Neural cell (in vitro differentiated cells): ENCODE measurements around the gene GAST.

Source experiments
- CTCF ChIP-seq: fragments of 450-650 bp; IDR thresholded peaks from 2 replicates; pipeline ENCODE4 v1.5.1; 2014; ENCODE audit warnings: antibody characterized with exemption, mild to moderate bottlenecking, moderate library complexity; ENCODE audit not compliant: poor library complexity, severe bottlenecking
- EZH2 ChIP-seq: fragments of 200-600, 300-800 bp; shearing (Covaris generic), sonication (generic); IDR thresholded peaks from 2 replicates; pipeline ENCODE4 v1.6.1; 2014; ENCODE audit warnings: antibody characterized with exemption, low read length, borderline replicate concordance, mild to moderate bottlenecking; ENCODE audit not compliant: insufficient read depth, poor library complexity, severe bottlenecking
- MXI1 ChIP-seq: fragments of 450-650 bp; conservative IDR thresholded peaks from 2 replicates; pipeline ENCODE4 v1.6.1; 2014; ENCODE audit warnings: antibody characterized with exemption, mild to moderate bottlenecking; ENCODE audit not compliant: poor library complexity, severe bottlenecking
- POLR2AphosphoS5 ChIP-seq: IDR thresholded peaks from 2 replicates; pipeline ENCODE4 v1.6.1; 2012

GRCh38 chr17:41692722-41693521 is 19.2 kb upstream of the GAST start:
- TF ChIP-seq MXI1 (no peak), POLR2AphosphoS5 (peak; percentile 16), CTCF (no peak), EZH2 (no peak)
